ENCODE results near the gene RAB13. TPM values are rescaled to one million over a fixed set of nuclear protein-coding genes. Genes with fewer than 3 reads are reported as not detected.

Gene RAB13
- total and polyA plus RNA-seq, 2 of the 13 experiments (the other 11 are each of a cell fraction or from before 2014, with no cell fraction given): 15.9 to 24.7 TPM

GRCh38 chr1:153946622-153947241 is 39.4 kb downstream of the RAB13 start, which contains the start of gene DENND4B (continued):
- TF ChIP-seq THRA (CRISPR knock-in tag; IDR thresholded peaks at IDR 0.05; ENCODE audit: borderline replicate concordance): peak; percentile 99
- TF ChIP-seq SALL2 (CRISPR knock-in tag; IDR thresholded peaks at IDR 0.05): 0 out of 2 replicates have a peak, but pooled peaks have one; percentile 47
- TF ChIP-seq KAT2B (IDR thresholded peaks at IDR 0.05; ENCODE audit: borderline replicate concordance, low read depth, low read length): no peak
- TF ChIP-seq ZFP36L1 (CRISPR knock-in tag; IDR thresholded peaks at IDR 0.05): no peak
- TF ChIP-seq YEATS4 (CRISPR knock-in tag; IDR thresholded peaks at IDR 0.05; ENCODE audit: borderline replicate concordance): peak; percentile 38; the same call in 1 of the 2 replicates
- no peak for TF ChIP-seq ZNF660 (CRISPR knock-in tag; IDR thresholded peaks at IDR 0.05; ENCODE audit: borderline replicate concordance, low read depth)
- no peak; the same call in 1 of the 2 replicates for TF ChIP-seq ZMYM3 (CRISPR knock-in tag; IDR thresholded peaks at IDR 0.05)
- TF ChIP-seq ZNF546 (CRISPR knock-in tag; conservative IDR thresholded peaks at IDR 0.05): 0 out of 2 replicates have a peak, but pooled peaks have one; percentile 10
- TF ChIP-seq ZNF770 (CRISPR knock-in tag; IDR thresholded peaks at IDR 0.05): 0 out of 2 replicates have a peak, but pooled peaks have one; percentile 27
- TF ChIP-seq KDM1A (CRISPR knock-in tag; IDR thresholded peaks at IDR 0.05): no peak
- peak; percentile 79 for TF ChIP-seq SSRP1 (CRISPR knock-in tag; IDR thresholded peaks at IDR 0.05)
- TF ChIP-seq ZNF83 (CRISPR knock-in tag; IDR thresholded peaks at IDR 0.05; ENCODE audit: borderline replicate concordance): no peak
- peak; percentile 74 for TF ChIP-seq ZC3H13 (CRISPR knock-in tag; IDR thresholded peaks at IDR 0.05)
- TF ChIP-seq NKX3-1 (CRISPR knock-in tag; IDR thresholded peaks at IDR 0.05): no peak
- TF ChIP-seq SOX6 (IDR thresholded peaks at IDR 0.05): no peak
- TF ChIP-seq SOX6 (CRISPR knock-in tag; IDR thresholded peaks at IDR 0.05): 0 out of 2 replicates have a peak, but pooled peaks have one; percentile 28
- peak; percentile 49; the same call in 1 of the 2 replicates for TF ChIP-seq FOXK1 (CRISPR knock-in tag; IDR thresholded peaks at IDR 0.05; ENCODE audit: borderline replicate concordance, low read depth)
- TF ChIP-seq SRSF1 (optimal IDR thresholded peaks at IDR 0.05; ENCODE audit: low read depth, low read length): peak; percentile 24
- no peak for TF ChIP-seq GTF2F1 (IDR thresholded peaks at IDR 0.05; ENCODE audit: low read length)
- TF ChIP-seq MIER3 (CRISPR knock-in tag; IDR thresholded peaks at IDR 0.05; ENCODE audit: borderline replicate concordance): peak; percentile 51; the same call in 1 of the 2 replicates
- peak; percentile 70 for TF ChIP-seq ZNF609 (CRISPR knock-in tag; IDR thresholded peaks at IDR 0.05; ENCODE audit: borderline replicate concordance)
